Ascending aorta (tissue), 2 donors: ENCODE results near the gene IGFBP5. TPM values are rescaled to one million over a fixed set of nuclear protein-coding genes. Genes with fewer than 3 reads are reported as not detected.

Experiments
- DNase-seq, 2 donors: peaks; one replicate each; pipeline ENCODE4 v3.0.0-alpha.2; 2019; ENCODE audit warnings: low spot score in 2 of 2
- H3K27ac ChIP-seq, 2 donors: fragments of 200-600 bp; sonication (generic); one replicate each; pipeline ENCODE4 v1.5.1; 2016 to 2017; ENCODE audit warnings: mild to moderate bottlenecking in 1 of 2
- H3K27me3 ChIP-seq: fragments of 200-600 bp; sonication (generic); one replicate; pipeline ENCODE4 v1.5.1; 2017
- H3K36me3 ChIP-seq, 2 donors: fragments of 200-600 bp; sonication (generic); one replicate each; pipeline ENCODE4 v1.5.1; 2016
- H3K4me1 ChIP-seq, 2 donors: fragments of 200-600 bp; sonication (generic); one replicate each; pipeline ENCODE4 v1.5.1; 2016 to 2017; ENCODE audit warnings: mild to moderate bottlenecking in 1 of 2
- H3K4me3 ChIP-seq, 2 donors: fragments of 200-600 bp; sonication (generic); one replicate each; pipeline ENCODE4 v1.5.1; 2016 to 2017; ENCODE audit warnings: mild to moderate bottlenecking in 1 of 2
- H3K9me3 ChIP-seq, 2 donors: fragments of 200-600 bp; sonication (generic); one replicate each; pipeline ENCODE4 v1.5.1; 2016
- CTCF ChIP-seq, 3 experiments: fragments of 200-600 bp in 2 of 3; fragments of 450-650 bp in 1 of 3; sonication (generic) in 2 of 3; IDR thresholded peaks; one replicate each; pipeline ENCODE4 v1.5.1; 2016 to 2019; ENCODE audit warnings: antibody characterized with exemption in 3 of 3, mild to moderate bottlenecking in 1 of 3, moderate library complexity in 1 of 3
- intact Hi-C: fragments of 100-400 bp; cut with DNase I; formaldehyde crosslinking; loops from one replicate; pipeline ENCODE4 v1.15.1; 2023
- total RNA-seq: library from RNA; depleted of rRNA; stranded (reverse); fragments of >200 nt; gene quantifications from one replicate; pipeline ENCODE4 v1.1.0, GENCODE V29; 2016

IGFBP5 gene
- total RNA-seq, 1 donor from 2014 or later: 1,280 TPM

- peak in 1 of 2 donors; percentile 74 for DNase-seq
- Histone ChIP-seq H3K27me3 (no peaks in the 10 kb centered on the region), H3K9me3 (no peaks in the 10 kb centered on the region), H3K36me3 (no peaks in the 10 kb centered on the region), H3K4me3 (peak overlapping the region in 1 of 2 donors; percentile 27), H3K27ac (peak overlapping the region; percentile 76 to 77), H3K4me1 (peaks cover 7 to 26% of the 10 kb centered on the region in 2 donors)
- no peak for TF ChIP-seq CTCF (IDR thresholded peaks at IDR 0.05)
- intact Hi-C loops: loop anchor here (2.0 to 5.0 kb wide), 2 partner anchors 82 to 262 kb away; no protein-coding TSS in a partner anchor
Observed at GRCh38 chr2:216710551-216711301, 15.4 kb upstream of the IGFBP5 start.

- Histone ChIP-seq H3K9me3 (no peaks in the 10 kb centered on the region), H3K36me3 (no peaks in the 10 kb centered on the region), H3K4me3 (no peak overlapping the region), H3K27me3 (no peaks in the 10 kb centered on the region), H3K4me1 (peaks cover 0 to 22% of the 10 kb centered on the region in 2 donors), H3K27ac (peak overlapping the region; percentile 19 to 52)
- intact Hi-C loops: no loop called here
- TF ChIP-seq CTCF (IDR thresholded peaks at IDR 0.05): no peak
- DNase-seq: no peak
Observed at GRCh38 chr2:216702756-216703155, 7.4 kb upstream of the IGFBP5 start.

GRCh38 chr2:216701544-216701943, 6.2 kb upstream of the IGFBP5 start:
- Histone ChIP-seq H3K4me1 (peaks cover 0 to 26% of the 10 kb centered on the region in 2 donors), H3K27ac (no peak overlapping the region)
- DNase-seq: no peak

GRCh38 chr2:216700781-216701180, 5.4 kb upstream of the IGFBP5 start:
- Histone ChIP-seq H3K4me1 (peaks cover 0 to 26% of the 10 kb centered on the region in 2 donors), H3K27ac (peak overlapping the region; percentile 65 to 77), H3K27me3 (no peaks in the 10 kb centered on the region), H3K9me3 (no peaks in the 10 kb centered on the region), H3K4me3 (no peak overlapping the region), H3K36me3 (no peaks in the 10 kb centered on the region)
- no peak for DNase-seq
- intact Hi-C loops: loop anchor here (2.0 kb wide), 1 partner anchor 74 kb away; no protein-coding TSS in a partner anchor
- no peak for TF ChIP-seq CTCF (IDR thresholded peaks at IDR 0.05)

More at GRCh38 chr2:216701544-216701943, 6.2 kb upstream of the IGFBP5 start:
- Histone ChIP-seq H3K9me3 (no peaks in the 10 kb centered on the region), H3K27me3 (no peaks in the 10 kb centered on the region), H3K36me3 (no peaks in the 10 kb centered on the region), H3K4me3 (no peak overlapping the region)
- intact Hi-C loops: loop anchor here (2.0 kb wide), 1 partner anchor 73 kb away; no protein-coding TSS in a partner anchor
- no peak for TF ChIP-seq CTCF (IDR thresholded peaks at IDR 0.05)

GRCh38 chr2:216700088-216700567, 4.8 kb upstream of the IGFBP5 start:
- Histone ChIP-seq H3K36me3 (no peaks in the 10 kb centered on the region), H3K4me3 (no peak overlapping the region), H3K4me1 (peaks cover 0 to 33% of the 10 kb centered on the region in 2 donors), H3K27ac (peak overlapping the region; percentile 65 to 77), H3K9me3 (no peaks in the 10 kb centered on the region), H3K27me3 (no peaks in the 10 kb centered on the region)
- TF ChIP-seq CTCF (IDR thresholded peaks at IDR 0.05): no peak
- DNase-seq: no peak
- intact Hi-C loops: loop anchor here (2.0 kb wide), 1 partner anchor 75 kb away; no protein-coding TSS in a partner anchor
